K562 (cell line): ENCODE results near the gene MCIDAS. TPM values are rescaled to one million over a fixed set of nuclear protein-coding genes. Genes with fewer than 3 reads are reported as not detected.

Source experiments
- ATAC-seq: fragments of 200-7000 bp; cut with Tn5 transposase; 3 replicates; pipeline ENCODE4 v1.9.1; 2020; ENCODE audit warnings: moderate library complexity
- BruUV-seq: library from RNA; stranded (reverse); fragments of 400-500 nt; replicated peaks from 2 replicates; lab custom pipeline; 2021; lab: Mats Ljungman, UMichigan
- CTCF ChIA-PET: fragments of 300-600 bp; formaldehyde crosslinking; extraction: SDS; loops from one replicate; lab custom pipeline; 2021; ENCODE audit warnings: low intra/inter-chr PET ratio; lab: Yijun Ruan, JAX
- POLR2A ChIA-PET: fragments of 300-600, 350-650 bp; sonication (Branson Sonifier 250); formaldehyde crosslinking; extraction: SDS; loops from one replicate; lab custom pipeline; 2021; ENCODE audit warnings: antibody characterized with exemption, inconsistent platforms; lab: Yijun Ruan, JAX
- DNase-seq, 4 experiments: peaks; one replicate each; pipeline versions ENCODE4 v3.0.0 to v3.0.0-alpha.2; 2011 to 2018; ENCODE audit warnings: low spot score in 3 of 4, mixed read lengths in 3 of 4; ENCODE audit errors: extremely low read depth in 1 of 4
- FAIRE-seq: peaks from 2 replicates; lab custom pipeline; 2011; peaks lifted over from hg19 to GRCh38; lab: Jason Lieb, UNC
- H2AFZ ChIP-seq: 2 replicates; pipeline ENCODE4 v1.6.0; 2011; ENCODE audit warnings: low read depth, low read length, control low read depth, inconsistent platforms
- H3K27ac ChIP-seq: fragments of 200-600 bp; 3 replicates; pipeline ENCODE4 v1.8.0; 2011; ENCODE audit warnings: low read depth, mild to moderate bottlenecking, control low read depth, inconsistent platforms, low read length, moderate library complexity, mixed read lengths; ENCODE audit errors: extremely low read depth
- H3K27me3 ChIP-seq, 2 experiments: fragments of 300-600 bp in 1 of 2; 2 replicates in 1 of 2; 3 replicates in 1 of 2; pipeline versions ENCODE4 v1.6.0 to v1.8.0; 2011; ENCODE audit warnings: inconsistent platforms in 2 of 2, low read length in 2 of 2, mild to moderate bottlenecking in 1 of 2, mixed read lengths in 1 of 2, moderate library complexity in 1 of 2; ENCODE audit not compliant: control insufficient read depth in 2 of 2, insufficient read depth in 2 of 2
- H3K36me3 ChIP-seq: fragments of 300-600 bp; 3 replicates; pipeline ENCODE4 v1.8.0; 2011; ENCODE audit warnings: mild to moderate bottlenecking, low read length, inconsistent platforms; ENCODE audit not compliant: control insufficient read depth, insufficient read depth
- H3K4me1 ChIP-seq, 2 experiments: fragments of 200-600 bp in 1 of 2; replicated peaks in 1 of 2; 2 replicates in 1 of 2; 3 replicates in 1 of 2; pipeline versions ENCODE4 v1.5.1 to v1.8.0; 2011; ENCODE audit warnings: inconsistent platforms in 2 of 2, low read length in 2 of 2, mild to moderate bottlenecking in 1 of 2, mixed read lengths in 1 of 2, moderate library complexity in 1 of 2; ENCODE audit not compliant: control insufficient read depth in 2 of 2, insufficient read depth in 2 of 2
- H3K4me2 ChIP-seq: 2 replicates; pipeline ENCODE4 v1.6.1; 2011; ENCODE audit warnings: low read length, control low read depth, inconsistent platforms, mixed read lengths; ENCODE audit not compliant: insufficient read depth
- H3K4me3 ChIP-seq: fragments of 200-600 bp; sonication (generic), shearing (Covaris generic); 2 replicates; pipeline ENCODE4 v1.5.1; 2016; ENCODE audit warnings: control low read depth, inconsistent platforms
- H3K79me2 ChIP-seq: fragments of 200-600 bp; 3 replicates; pipeline ENCODE4 v1.8.0; 2011; ENCODE audit warnings: low read length, inconsistent platforms; ENCODE audit not compliant: control insufficient read depth, insufficient read depth
- H3K9ac ChIP-seq, 2 experiments: 2 replicates each; pipeline versions ENCODE4 v1.6.0 to v1.6.1; 2011; ENCODE audit warnings: low read depth in 2 of 2, low read length in 2 of 2, control low read depth in 1 of 2, inconsistent platforms in 1 of 2, mild to moderate bottlenecking in 1 of 2, mixed read lengths in 1 of 2; ENCODE audit not compliant: insufficient read depth in 1 of 2
- H3K9me1 ChIP-seq: one replicate; pipeline ENCODE4 v1.6.0; 2011; ENCODE audit warnings: inconsistent platforms, mild to moderate bottlenecking, low read length, moderate library complexity; ENCODE audit not compliant: control insufficient read depth, insufficient read depth
- H3K9me3 ChIP-seq: replicated peaks from 2 replicates; pipeline ENCODE4 v1.5.1; 2011; ENCODE audit warnings: low read depth, low read length, inconsistent platforms; ENCODE audit not compliant: control insufficient read depth, insufficient read depth
- H4K20me1 ChIP-seq: replicated peaks from 2 replicates; pipeline ENCODE4 v1.6.1; 2011; ENCODE audit warnings: low read length, inconsistent platforms, mixed read lengths; ENCODE audit not compliant: control insufficient read depth, insufficient read depth
- CEBPG ChIP-seq, 3 experiments: fragments of 200-800 bp in 1 of 3; sonication (Bioruptor generic) in 1 of 3; sonication (generic) in 1 of 3; formaldehyde crosslinking in 1 of 3; IDR thresholded peaks in 2 of 3; conservative IDR thresholded peaks in 1 of 3; 2 replicates each; pipeline versions ENCODE4 v1.6.1 to v1.8.0; 2016 to 2022; ENCODE audit warnings: missing compliant biosample characterization in 2 of 3, missing genetic modification characterization in 2 of 3, mild to moderate bottlenecking in 1 of 3, missing genetic modification reagents in 1 of 3
- GTF2E2 ChIP-seq: fragments of 200-800 bp; sonication (Bioruptor generic); IDR thresholded peaks from 2 replicates; pipeline ENCODE4 v1.6.1; 2016; ENCODE audit warnings: missing genetic modification characterization, missing compliant biosample characterization
- MECOM ChIP-seq: fragments of 250-450 bp; sonication (Bioruptor Pico); IDR thresholded peaks from 2 replicates; pipeline ENCODE4 v1.8.0; 2022; ENCODE audit warnings: inconsistent platforms
- MYC ChIP-seq, 2 experiments: fragments of 250-450 bp in 1 of 2; sonication (Bioruptor Pico) in 1 of 2; IDR thresholded peaks; 2 replicates each; pipeline versions ENCODE4 v1.5.1 to v1.6.1; 2012 to 2021; ENCODE audit warnings: low read depth in 2 of 2, borderline replicate concordance in 1 of 2, improper control_type of control experiment in 1 of 2, low read length in 1 of 2, mild to moderate bottlenecking in 1 of 2, moderate library complexity in 1 of 2
- PYGO2 ChIP-seq: fragments of 450-650 bp; IDR thresholded peaks from 2 replicates; pipeline ENCODE4 v1.6.1; 2016; ENCODE audit warnings: mild to moderate bottlenecking, missing genetic modification characterization, moderate library complexity, missing compliant biosample characterization
- SNRNP70 ChIP-seq: fragments of 200-400 bp; formaldehyde crosslinking; optimal IDR thresholded peaks from 2 replicates; pipeline ENCODE3; 2017; ENCODE audit warnings: low read depth, low read length
- SP1 ChIP-seq: sonication (generic); formaldehyde crosslinking; IDR thresholded peaks from 2 replicates; pipeline ENCODE4 v1.8.1; 2022; ENCODE audit warnings: mild to moderate bottlenecking, missing genetic modification reagents
- ZC3H11A ChIP-seq: IDR thresholded peaks from 2 replicates; pipeline ENCODE4 v1.6.1; 2012; ENCODE audit warnings: low read depth, low read length, improper control_type of control experiment
- ZNF175 ChIP-seq: fragments of 200-800 bp; sonication (Bioruptor generic); IDR thresholded peaks from 2 replicates; pipeline ENCODE4 v1.6.1; 2016; ENCODE audit warnings: low read depth, mild to moderate bottlenecking, missing genetic modification characterization, missing compliant biosample characterization
- ZNF830 ChIP-seq: fragments of 250-450 bp; sonication (Bioruptor Pico); IDR thresholded peaks from 2 replicates; pipeline ENCODE4 v1.5.0; 2021; ENCODE audit warnings: mild to moderate bottlenecking
- WGBS: fragments of 100-300 bp; shearing (Covaris generic); methylation state at CpG from one replicate; pipeline ENCODE4 v1.1.6; 2016; ENCODE audit warnings: low coverage, mixed read lengths; ENCODE audit not compliant: insufficient coverage; ENCODE audit errors: missing lambda C conversion rate; 5-methylcytosine and 5-hydroxymethylcytosine counted together
- in situ Hi-C: fragments of 300-500 bp; cut with MboI; formaldehyde crosslinking; loops from 4 replicates; pipeline ENCODE4 v1.15.0; 2018; ENCODE audit warnings: inconsistent platforms, mixed read lengths
- intact Hi-C: fragments of 100-400 bp; cut with micrococcal nuclease; formaldehyde crosslinking; loops from 2 replicates; pipeline ENCODE4 v1.14.2; 2022
- polyA plus RNA-seq, 8 experiments: library from polyadenylated mRNA; depleted of rRNA in 4 of 8; stranded (reverse) in 5 of 8; unstranded in 3 of 8; fragments of >200 nt; fragmentation: Nextera tagmentation in 2 of 8; fragmentation: Illumina TruSeq in 1 of 8; extraction: Ambion mirVana in 2 of 8; extraction: Trizol in 1 of 8; gene quantifications; 2 replicates each; pipeline versions ENCODE4 v1.2.1 to v1.2.3, GENCODE V29; 2011 to 2014; ENCODE audit warnings: inconsistent platforms in 1 of 8, missing spikeins in 1 of 8
- total RNA-seq, 7 experiments: library from RNA; depleted of rRNA in 6 of 7; stranded (reverse); fragments of >200 nt in 6 of 7; fragmentation: Illumina TruSeq in 2 of 7; extraction: Trizol in 2 of 7; gene quantifications; 2 replicates each; pipeline versions ENCODE4 v1.2.1 to v1.2.3, GENCODE V29; 2011 to 2021; ENCODE audit warnings: low replicate concordance in 1 of 7
- TF ChIP-seq, protein P1 (sequence below): fragments of 250-450 bp; sonication (Bioruptor Pico); IDR thresholded peaks from 2 replicates; pipeline ENCODE4 v1.9.0; 2021; ENCODE audit warnings: mild to moderate bottlenecking

Gene MCIDAS
- total and polyA plus RNA-seq, 9 of the 15 experiments (the other 6 are each of a cell fraction or from before 2014, with no cell fraction given), result 0.07 to 1.5 (median 0.69) TPM

DNA sequence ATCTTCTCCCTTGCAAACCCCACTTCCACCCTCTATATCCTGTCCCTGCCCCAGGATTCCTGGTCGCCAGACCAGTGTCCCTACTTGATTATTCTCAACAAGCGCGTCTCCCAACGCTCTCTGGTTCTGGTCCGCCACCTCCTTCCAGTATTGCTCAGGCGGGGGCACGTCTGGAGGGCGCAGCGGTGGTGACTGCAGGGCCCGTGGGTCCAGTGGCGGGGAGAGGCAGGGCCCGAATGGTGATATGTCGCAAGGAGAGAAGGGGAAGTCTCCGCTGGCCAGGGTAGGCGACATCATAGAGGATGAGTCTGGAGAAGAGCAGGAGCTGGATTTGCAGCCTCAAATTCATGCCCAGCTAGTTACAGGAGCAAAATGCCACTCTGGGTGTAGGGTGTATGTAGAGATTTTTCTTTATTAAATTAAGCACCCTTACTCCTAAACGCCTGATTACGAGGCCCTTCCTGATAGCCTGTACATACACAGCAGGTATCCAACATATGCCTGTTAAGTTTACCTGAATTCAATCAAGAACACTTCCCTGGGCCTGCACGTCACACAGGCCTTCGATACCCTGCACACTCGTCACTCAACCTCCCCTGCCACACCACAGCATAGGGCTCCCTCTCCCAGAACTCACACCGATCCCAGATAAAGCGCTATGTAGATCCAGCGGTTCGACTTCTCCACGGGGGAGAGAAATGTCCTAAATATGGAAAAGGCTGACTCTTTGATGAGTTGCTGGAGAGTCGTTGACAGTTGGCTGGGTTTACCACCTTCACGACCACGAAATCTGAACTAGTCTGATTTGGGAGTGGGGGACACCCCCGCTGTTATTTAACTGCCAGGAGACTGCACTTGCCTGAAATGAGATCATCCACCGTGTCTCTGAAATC, 4.8 kb downstream of the MCIDAS start:
- H2AFZ ChIP-seq, result no peak overlapping the region
- ChIA-PET CTCF (no interaction called here), POLR2A (no interaction called here)
- H3K9me1 ChIP-seq, result peaks cover 3% of the 10 kb centered on the region
- no peak overlapping the region for H3K27ac ChIP-seq
- no peak overlapping the region for H3K9ac ChIP-seq
- H3K4me2 ChIP-seq, result no peak overlapping the region
- BruUV-seq, result no TSS peak
- H3K27me3 ChIP-seq, result peaks cover 0 to 14% of the 10 kb centered on the region in 2 experiments; a peak in 2 of 5 replicates
- ATAC-seq, result no peak
- 62% methylated on average over 25 of the region's 30 CpGs for WGBS
- H3K4me1 ChIP-seq, result peaks cover 0 to 24% of the 10 kb centered on the region in 2 experiments; a peak in 2 of 5 replicates
- no peak for FAIRE-seq
- no peaks in the 10 kb centered on the region for H4K20me1 ChIP-seq
- intact Hi-C loops (no loop called here), in situ Hi-C loops (no loop called here)
- no peaks in the 10 kb centered on the region for H3K36me3 ChIP-seq
- TF ChIP-seq ZNF175 (CRISPR knock-in tag) (no peak), MYC (IDR thresholded peaks at IDR 0.05; ENCODE audit: low read depth, low read length) (no peak), MYC (CRISPR knock-in tag; IDR thresholded peaks at IDR 0.05; ENCODE audit: borderline replicate concordance, low read depth) (no peak), CEBPG (CRISPR knock-in tag; IDR thresholded peaks at IDR 0.05) (no peak), CEBPG (tag; conservative IDR thresholded peaks at IDR 0.05 in 1 of 2, IDR thresholded peaks at IDR 0.05 in 1 of 2) (no peak), SNRNP70 (no peak), PYGO2 (tag) (no peak), MECOM (CRISPR knock-in tag) (no peak), SP1 (CRISPR knock-in tag) (no peak), ZNF830 (CRISPR knock-in tag) (no peak), GTF2E2 (no peak), ZC3H11A (no peak)
- TF ChIP-seq, protein P1, sequence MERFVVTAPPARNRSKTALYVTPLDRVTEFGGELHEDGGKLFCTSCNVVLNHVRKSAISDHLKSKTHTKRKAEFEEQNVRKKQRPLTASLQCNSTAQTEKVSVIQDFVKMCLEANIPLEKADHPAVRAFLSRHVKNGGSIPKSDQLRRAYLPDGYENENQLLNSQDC, result no peak
- no peak overlapping the region for H3K4me3 ChIP-seq
- H3K9me3 ChIP-seq, result no peaks in the 10 kb centered on the region
- no peak for DNase-seq
- no peaks in the 10 kb centered on the region for H3K79me2 ChIP-seq
